Gastroesophageal sphincter (tissue), 4 donors: ENCODE results near the gene CFAP57. TPM values are rescaled to one million over a fixed set of nuclear protein-coding genes. Genes with fewer than 3 reads are reported as not detected.

ENCODE experiments used
- ATAC-seq: fragments of 150-250 bp; one replicate; pipeline ENCODE4 v1.9.1; 2016; ENCODE audit warnings: mild to moderate bottlenecking, moderate library complexity
- H3K27ac ChIP-seq, 4 donors: fragments of 200-600 bp; sonication (generic) in 3 of 4; 1 replicate in 3 of 4; 2 replicates in 1 of 4; pipeline ENCODE4 v1.5.1; 2016 to 2019
- H3K27me3 ChIP-seq: fragments of 200-600 bp; sonication (generic); one replicate; pipeline ENCODE4 v1.5.1; 2019
- H3K36me3 ChIP-seq, 2 donors: fragments of 200-600 bp; sonication (generic); one replicate each; pipeline ENCODE4 v1.5.1; 2019; ENCODE audit warnings: control low read depth in 1 of 2
- H3K4me1 ChIP-seq, 3 donors: fragments of 200-600 bp; sonication (generic); 1 replicate in 2 of 3; 2 replicates in 1 of 3; pipeline ENCODE4 v1.5.1; 2016 to 2019; ENCODE audit warnings: control low read depth in 2 of 3
- H3K4me3 ChIP-seq, 2 donors: fragments of 200-600 bp; sonication (generic); one replicate each; pipeline ENCODE4 v1.5.1; 2019; ENCODE audit warnings: mild to moderate bottlenecking in 1 of 2, moderate library complexity in 1 of 2
- H3K9me3 ChIP-seq, 3 donors: fragments of 200-600 bp; sonication (generic); one replicate each; pipeline ENCODE4 v1.5.1; 2017 to 2019; ENCODE audit warnings: control low read depth in 2 of 3
- CTCF ChIP-seq, 4 experiments: fragments of 200-600 bp in 2 of 4; fragments of 450-650 bp in 2 of 4; sonication (generic) in 1 of 4; IDR thresholded peaks; one replicate each; pipeline ENCODE4 v1.5.1; 2017 to 2019; ENCODE audit warnings: antibody characterized with exemption in 4 of 4, mild to moderate bottlenecking in 2 of 4, moderate library complexity in 2 of 4
- EP300 ChIP-seq: sonication (generic); formaldehyde crosslinking; IDR thresholded peaks from one replicate; pipeline ENCODE4 v1.6.1; 2017; ENCODE audit warnings: antibody characterized with exemption, mild to moderate bottlenecking
- POLR2A ChIP-seq, 2 donors: fragments of 450-650 bp; IDR thresholded peaks; one replicate each; pipeline ENCODE4 v1.6.1; 2017; ENCODE audit warnings: antibody characterized with exemption in 2 of 2, mild to moderate bottlenecking in 2 of 2, moderate library complexity in 1 of 2
- POLR2AphosphoS5 ChIP-seq: sonication (generic); formaldehyde crosslinking; IDR thresholded peaks from one replicate; pipeline ENCODE4 v1.6.1; 2017; ENCODE audit warnings: antibody characterized with exemption
- WGBS, 2 donors: methylation state at CpG; one replicate each; pipeline ENCODE4 v1.1.5; 2018; ENCODE audit warnings: low coverage in 1 of 2; 5-methylcytosine and 5-hydroxymethylcytosine counted together
- total RNA-seq, 4 donors: library from RNA; depleted of rRNA; stranded (reverse); fragments of >200 nt; gene quantifications; one replicate each; pipeline ENCODE4 v1.1.0, GENCODE V29; 2016

The CFAP57 gene
- total RNA-seq: not detected

GRCh38 chr1:43171876-43172526 is at the start of gene CFAP57, which contains the start of gene EBNA1BP2:
Gene CFAP57 (plus strand): TSS chr1:43172330. CDS start chr1:43172754, 424 bp downstream.
Gene EBNA1BP2 (minus strand): TSS chr1:43172290. CDS start chr1:43172118, 172 bp downstream.
- Histone ChIP-seq H3K4me3 (peak within 1 kb of the TSS; percentile 85 to 92), H3K36me3 (peaks cover 0 to 38% of the 10 kb centered on the region in 2 donors), H3K4me1 (peaks cover 4 to 29% (median 11%) of the 10 kb centered on the region in 3 donors), H3K27ac (peak within 1 kb of the TSS in 3 of 4 donors; percentile 62 to 71 (median 65)), H3K9me3 (no peaks in the 10 kb centered on the region), H3K27me3 (peaks cover 12% of the 10 kb centered on the region)
- TF ChIP-seq POLR2AphosphoS5 (peak; percentile 65), CTCF (IDR thresholded peaks at IDR 0.05) (no peak)
- peak; percentile 95 for ATAC-seq
- 0% methylated on average over 2 of the region's 45 CpGs; no CpG with 5 or more reads in 1 of the 2 donors for WGBS, 2 donors

GRCh38 chr1:43123031-43123430 is 49.1 kb upstream of the CFAP57 start:
- Histone ChIP-seq H3K27ac (no peak overlapping the region), H3K4me3 (no peak overlapping the region), H3K9me3 (no peaks in the 10 kb centered on the region), H3K36me3 (no peaks in the 10 kb centered on the region), H3K27me3 (peaks cover 27% of the 10 kb centered on the region), H3K4me1 (no peaks in the 10 kb centered on the region)
- no peak for ATAC-seq
- TF ChIP-seq POLR2AphosphoS5 (no peak), POLR2A (IDR thresholded peaks at IDR 0.05) (no peak), EP300 (no peak), CTCF (IDR thresholded peaks at IDR 0.05) (no peak)
- 77 to 79% methylated on average over 1 of the region's 1 CpG for WGBS, 2 donors

GRCh38 chr1:43128816-43129215 is 43.3 kb upstream of the CFAP57 start:
- Histone ChIP-seq H3K9me3 (no peaks in the 10 kb centered on the region), H3K4me3 (no peak overlapping the region), H3K27me3 (peaks cover 21% of the 10 kb centered on the region), H3K27ac (no peak overlapping the region), H3K36me3 (no peaks in the 10 kb centered on the region), H3K4me1 (no peaks in the 10 kb centered on the region)
- TF ChIP-seq CTCF (IDR thresholded peaks at IDR 0.05) (no peak), POLR2AphosphoS5 (no peak), POLR2A (IDR thresholded peaks at IDR 0.05) (no peak), EP300 (no peak)
- ATAC-seq: no peak
- WGBS, 2 donors: 75 to 96% methylated on average over 3 of the region's 3 CpGs

- Histone ChIP-seq H3K36me3 (no peaks in the 10 kb centered on the region), H3K27ac (no peak overlapping the region), H3K4me1 (no peaks in the 10 kb centered on the region), H3K4me3 (no peak overlapping the region), H3K9me3 (no peaks in the 10 kb centered on the region), H3K27me3 (peaks cover 21% of the 10 kb centered on the region)
- 41 to 63% methylated on average over 4 to 5 of the region's 5 CpGs for WGBS, 2 donors
- TF ChIP-seq EP300: no peak
- no peak for TF ChIP-seq POLR2AphosphoS5
- TF ChIP-seq CTCF (IDR thresholded peaks at IDR 0.05): no peak
- no peak for TF ChIP-seq POLR2A (IDR thresholded peaks at IDR 0.05)
- no peak for ATAC-seq
Measured at GRCh38 chr1:43129426-43129825, 42.7 kb upstream of the CFAP57 start.

- no peak for ATAC-seq
- H3K4me3 ChIP-seq: no peak overlapping the region
- 20 to 24% methylated on average over 1 of the region's 1 CpG for WGBS, 2 donors
- no peaks in the 10 kb centered on the region for H3K36me3 ChIP-seq
- no peak for TF ChIP-seq CTCF (IDR thresholded peaks at IDR 0.05)
- no peak for TF ChIP-seq POLR2A (IDR thresholded peaks at IDR 0.05)
- TF ChIP-seq EP300: no peak
- no peak for TF ChIP-seq POLR2AphosphoS5
- no peak overlapping the region for H3K27ac ChIP-seq
- H3K9me3 ChIP-seq: no peaks in the 10 kb centered on the region
- peaks cover 30% of the 10 kb centered on the region for H3K27me3 ChIP-seq
- H3K4me1 ChIP-seq: no peaks in the 10 kb centered on the region
Measured at GRCh38 chr1:43134068-43134467, 38.1 kb upstream of the CFAP57 start.
